Loucy (cell line): ENCODE measurements around the gene ABCB1.

ENCODE experiments used
- H2AFZ ChIP-seq: fragments of 200-600 bp; sonication (generic); 2 replicates; pipeline ENCODE4 v1.6.0; 2016; ENCODE audit warnings: antibody characterized with exemption, mild to moderate bottlenecking, low read length, moderate library complexity
- H3F3A ChIP-seq: fragments of 200-600 bp; 2 replicates; pipeline ENCODE4 v1.6.0; 2016; ENCODE audit warnings: antibody characterized with exemption, low read depth, mild to moderate bottlenecking
- H3K27me3 ChIP-seq: fragments of 200-600 bp; sonication (generic); 2 replicates; pipeline ENCODE4 v1.6.1; 2014; ENCODE audit warnings: low read length, mild to moderate bottlenecking; ENCODE audit not compliant: insufficient read depth, poor library complexity, severe bottlenecking
- H3K36me3 ChIP-seq: fragments of 200-600 bp; sonication (generic); 2 replicates; pipeline ENCODE4 v1.6.1; 2016; ENCODE audit warnings: low read length; ENCODE audit not compliant: insufficient read depth
- H3K4me1 ChIP-seq: fragments of 200-600 bp; sonication (generic); 2 replicates; pipeline ENCODE4 v1.5.1; 2014; ENCODE audit warnings: low read length, mild to moderate bottlenecking; ENCODE audit not compliant: insufficient read depth, poor library complexity, severe bottlenecking
- H3K4me2 ChIP-seq: fragments of 200-600 bp; sonication (generic); 2 replicates; pipeline ENCODE4 v1.6.0; 2014; ENCODE audit warnings: antibody characterized with exemption, low read length, low read depth, mild to moderate bottlenecking; ENCODE audit not compliant: poor library complexity, severe bottlenecking
- H3K4me3 ChIP-seq: fragments of 200-600 bp; sonication (generic); 2 replicates; pipeline ENCODE4 v1.5.1; 2014; ENCODE audit warnings: low read length, mild to moderate bottlenecking, mixed read lengths; ENCODE audit not compliant: poor library complexity, severe bottlenecking
- H3K79me2 ChIP-seq: fragments of 200-600 bp; sonication (generic); 2 replicates; pipeline ENCODE4 v1.6.1; 2014; ENCODE audit warnings: low read length; ENCODE audit not compliant: insufficient read depth
- H3K9ac ChIP-seq: fragments of 200-600 bp; sonication (generic); 2 replicates; pipeline ENCODE4 v1.6.0; 2014; ENCODE audit warnings: mild to moderate bottlenecking, low read depth, low read length, moderate library complexity; ENCODE audit not compliant: poor library complexity, severe bottlenecking
- H3K9me2 ChIP-seq: fragments of 200-600 bp; sonication (generic); replicated peaks from 2 replicates; pipeline ENCODE4 v1.6.1; 2016; ENCODE audit warnings: low read depth, low read length, mixed read lengths
- H3K9me3 ChIP-seq: fragments of 200-600 bp; sonication (generic); 2 replicates; pipeline ENCODE4 v1.6.1; 2014; ENCODE audit warnings: mild to moderate bottlenecking, antibody characterized with exemption, low read length, low read depth; ENCODE audit not compliant: insufficient read depth
- H4K20me1 ChIP-seq: fragments of 200-600 bp; sonication (generic); 2 replicates; pipeline ENCODE4 v1.6.0; 2014; ENCODE audit warnings: antibody characterized with exemption, low read length, mild to moderate bottlenecking; ENCODE audit not compliant: insufficient read depth, poor library complexity, severe bottlenecking
- EZH2phosphoT487 ChIP-seq: fragments of 200-600 bp; IDR thresholded peaks from 2 replicates; pipeline ENCODE4 v1.6.1; 2018; ENCODE audit warnings: antibody characterized with exemption, mild to moderate bottlenecking, moderate library complexity, borderline replicate concordance
- TF ChIP-seq, protein P1 (sequence below): fragments of 200-600 bp; sonication (generic); conservative IDR thresholded peaks from 2 replicates; pipeline ENCODE4 v1.5.1; 2014; ENCODE audit warnings: mild to moderate bottlenecking, antibody characterized with exemption, low read length

Gene ABCB1

GRCh38 chr7:87528730-87529129 is 72.0 kb downstream of the ABCB1 start:
- Histone ChIP-seq H3K4me3 (no peak overlapping the region), H4K20me1 (no peaks in the 10 kb centered on the region), H3K9me3 (no peaks in the 10 kb centered on the region), H3K4me2 (no peak overlapping the region), H3K9ac (no peak overlapping the region), H3K36me3 (no peaks in the 10 kb centered on the region), H3K9me2 (no peaks in the 10 kb centered on the region), H3K27me3 (no peaks in the 10 kb centered on the region), H3K4me1 (no peaks in the 10 kb centered on the region), H3F3A (no peaks in the 10 kb centered on the region), H2AFZ (no peak overlapping the region), H3K79me2 (no peaks in the 10 kb centered on the region)
- TF ChIP-seq, protein P1, sequence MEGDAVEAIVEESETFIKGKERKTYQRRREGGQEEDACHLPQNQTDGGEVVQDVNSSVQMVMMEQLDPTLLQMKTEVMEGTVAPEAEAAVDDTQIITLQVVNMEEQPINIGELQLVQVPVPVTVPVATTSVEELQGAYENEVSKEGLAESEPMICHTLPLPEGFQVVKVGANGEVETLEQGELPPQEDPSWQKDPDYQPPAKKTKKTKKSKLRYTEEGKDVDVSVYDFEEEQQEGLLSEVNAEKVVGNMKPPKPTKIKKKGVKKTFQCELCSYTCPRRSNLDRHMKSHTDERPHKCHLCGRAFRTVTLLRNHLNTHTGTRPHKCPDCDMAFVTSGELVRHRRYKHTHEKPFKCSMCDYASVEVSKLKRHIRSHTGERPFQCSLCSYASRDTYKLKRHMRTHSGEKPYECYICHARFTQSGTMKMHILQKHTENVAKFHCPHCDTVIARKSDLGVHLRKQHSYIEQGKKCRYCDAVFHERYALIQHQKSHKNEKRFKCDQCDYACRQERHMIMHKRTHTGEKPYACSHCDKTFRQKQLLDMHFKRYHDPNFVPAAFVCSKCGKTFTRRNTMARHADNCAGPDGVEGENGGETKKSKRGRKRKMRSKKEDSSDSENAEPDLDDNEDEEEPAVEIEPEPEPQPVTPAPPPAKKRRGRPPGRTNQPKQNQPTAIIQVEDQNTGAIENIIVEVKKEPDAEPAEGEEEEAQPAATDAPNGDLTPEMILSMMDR, result no peak
- TF ChIP-seq EZH2phosphoT487, result no peak

DNA sequence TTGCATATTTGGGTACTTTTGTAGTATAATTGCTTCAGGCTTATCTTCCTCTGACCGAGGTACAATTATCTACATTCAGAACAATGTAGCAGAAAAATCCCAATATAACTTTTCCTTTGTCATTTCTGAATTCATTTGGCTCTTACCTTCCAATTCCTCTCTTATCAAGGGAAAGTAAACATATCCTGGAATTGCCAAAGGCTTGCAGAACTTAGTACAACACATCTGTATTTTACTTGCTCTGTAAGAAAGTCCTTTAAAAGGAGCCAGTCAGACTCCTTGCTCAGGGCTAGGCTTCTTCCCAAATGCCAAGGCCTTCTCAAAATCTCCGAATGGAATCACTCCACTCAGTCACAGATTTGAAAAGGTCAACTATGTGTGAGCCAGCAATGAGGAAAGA is 81.9 kb downstream of the ABCB1 start:
- H4K20me1 ChIP-seq, result no peaks in the 10 kb centered on the region
- H3K9me3 ChIP-seq, result no peaks in the 10 kb centered on the region
- H3F3A ChIP-seq, result no peaks in the 10 kb centered on the region
- TF ChIP-seq, protein P1, result no peak
- no peak for TF ChIP-seq EZH2phosphoT487
- no peak overlapping the region for H2AFZ ChIP-seq
- no peaks in the 10 kb centered on the region for H3K79me2 ChIP-seq
- no peak overlapping the region for H3K4me2 ChIP-seq
- no peaks in the 10 kb centered on the region for H3K4me1 ChIP-seq
- no peaks in the 10 kb centered on the region for H3K9me2 ChIP-seq
- no peak overlapping the region for H3K9ac ChIP-seq
- H3K27me3 ChIP-seq, result no peaks in the 10 kb centered on the region
- no peaks in the 10 kb centered on the region for H3K36me3 ChIP-seq
- H3K4me3 ChIP-seq, result no peak overlapping the region

DNA sequence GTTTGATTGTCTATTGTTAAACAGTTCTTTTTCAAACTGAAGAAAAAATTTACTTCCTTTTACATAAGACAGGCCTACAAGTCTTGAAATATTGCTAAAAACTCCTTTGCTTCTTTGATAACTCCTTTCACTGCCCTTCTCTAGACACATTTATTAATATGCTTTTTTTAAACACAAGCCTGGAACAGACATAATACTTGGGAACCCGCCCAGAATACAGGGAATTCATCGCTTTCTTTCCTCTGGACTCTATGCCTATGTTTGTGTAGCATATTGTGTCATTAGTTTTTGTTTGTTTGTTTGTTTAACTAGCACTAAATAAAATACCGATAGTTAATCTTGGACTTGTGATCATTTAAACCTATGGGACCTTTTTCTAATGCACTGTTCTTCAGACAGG is 82.8 kb downstream of the ABCB1 start:
- H3K4me2 ChIP-seq, result no peak overlapping the region
- H3K4me1 ChIP-seq, result no peaks in the 10 kb centered on the region
- H3K9me3 ChIP-seq, result no peaks in the 10 kb centered on the region
- no peak overlapping the region for H3K9ac ChIP-seq
- H3K4me3 ChIP-seq, result no peak overlapping the region
- H4K20me1 ChIP-seq, result no peaks in the 10 kb centered on the region
- no peaks in the 10 kb centered on the region for H3F3A ChIP-seq
- no peaks in the 10 kb centered on the region for H3K36me3 ChIP-seq
- no peaks in the 10 kb centered on the region for H3K27me3 ChIP-seq
- H2AFZ ChIP-seq, result no peak overlapping the region
- TF ChIP-seq, protein P1, result no peak
- no peak for TF ChIP-seq EZH2phosphoT487
- H3K9me2 ChIP-seq, result no peaks in the 10 kb centered on the region
- no peaks in the 10 kb centered on the region for H3K79me2 ChIP-seq
